ENCODE measurements around the gene ARHGDIG.

DNA sequence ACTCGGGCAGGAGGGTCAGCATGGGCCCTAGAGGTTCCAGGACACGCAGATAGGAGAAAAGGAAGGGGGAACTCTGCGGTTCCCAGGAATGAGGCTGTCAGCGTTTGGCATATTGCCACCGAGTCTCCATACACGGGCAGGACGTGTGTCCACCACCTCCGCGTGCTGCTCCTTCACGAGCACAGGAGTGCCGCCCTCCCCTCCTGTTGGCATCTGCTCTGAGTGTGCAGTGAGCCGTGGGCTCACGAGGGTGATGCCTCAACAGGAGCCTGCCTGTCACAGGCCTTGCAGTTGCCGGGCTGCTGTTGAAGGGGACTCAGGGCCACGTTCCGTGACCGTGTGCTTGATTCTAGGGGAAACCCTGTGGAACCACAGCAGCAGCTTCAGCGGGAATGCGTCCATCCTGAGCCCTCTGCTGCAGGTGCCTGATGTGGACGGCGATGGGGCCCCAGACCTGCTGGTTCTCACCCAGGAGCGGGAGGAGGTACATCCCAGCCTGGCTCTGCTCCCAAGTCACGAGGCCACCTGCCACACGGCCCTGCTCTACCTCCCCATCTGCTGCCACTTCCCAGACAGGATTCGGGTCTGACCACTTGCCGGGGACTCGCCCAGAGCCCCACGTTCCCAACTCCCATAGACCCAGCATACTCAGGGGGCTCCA, 19.2 kb upstream of the ARHGDIG start:
- TF ChIP-seq, protein P1, sequence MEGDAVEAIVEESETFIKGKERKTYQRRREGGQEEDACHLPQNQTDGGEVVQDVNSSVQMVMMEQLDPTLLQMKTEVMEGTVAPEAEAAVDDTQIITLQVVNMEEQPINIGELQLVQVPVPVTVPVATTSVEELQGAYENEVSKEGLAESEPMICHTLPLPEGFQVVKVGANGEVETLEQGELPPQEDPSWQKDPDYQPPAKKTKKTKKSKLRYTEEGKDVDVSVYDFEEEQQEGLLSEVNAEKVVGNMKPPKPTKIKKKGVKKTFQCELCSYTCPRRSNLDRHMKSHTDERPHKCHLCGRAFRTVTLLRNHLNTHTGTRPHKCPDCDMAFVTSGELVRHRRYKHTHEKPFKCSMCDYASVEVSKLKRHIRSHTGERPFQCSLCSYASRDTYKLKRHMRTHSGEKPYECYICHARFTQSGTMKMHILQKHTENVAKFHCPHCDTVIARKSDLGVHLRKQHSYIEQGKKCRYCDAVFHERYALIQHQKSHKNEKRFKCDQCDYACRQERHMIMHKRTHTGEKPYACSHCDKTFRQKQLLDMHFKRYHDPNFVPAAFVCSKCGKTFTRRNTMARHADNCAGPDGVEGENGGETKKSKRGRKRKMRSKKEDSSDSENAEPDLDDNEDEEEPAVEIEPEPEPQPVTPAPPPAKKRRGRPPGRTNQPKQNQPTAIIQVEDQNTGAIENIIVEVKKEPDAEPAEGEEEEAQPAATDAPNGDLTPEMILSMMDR (IDR thresholded peaks at IDR 0.05) = no peak
- TF ChIP-seq POLR2A (IDR thresholded peaks at IDR 0.05) = no peak
